ENCODE data around the gene C3AR1. TPM values are rescaled to one million over a fixed set of nuclear protein-coding genes. Genes with fewer than 3 reads are reported as not detected.

C3AR1 gene
- total RNA-seq, 1 donor from 2014 or later: 2.0 TPM

GRCh38 chr12:8057839-8058238 is 8.3 kb downstream of the C3AR1 start:
- peaks cover 18 to 37% of the 10 kb centered on the region in 2 donors for H3K36me3 ChIP-seq
- intact Hi-C loops (cut with DNase I): no loop called here
- H3K9me3 ChIP-seq: no peaks in the 10 kb centered on the region
- no peak overlapping the region for H3K4me3 ChIP-seq
- no peaks in the 10 kb centered on the region for H3K4me1 ChIP-seq
- no peaks in the 10 kb centered on the region for H3K27me3 ChIP-seq
- H3K27ac ChIP-seq: peak overlapping the region in 1 of 2 donors; percentile 5
- TF ChIP-seq CTCF (IDR thresholded peaks at IDR 0.05): no peak
- DNase-seq (ENCODE audit: low spot score in 2 of 2): no peak

DNA sequence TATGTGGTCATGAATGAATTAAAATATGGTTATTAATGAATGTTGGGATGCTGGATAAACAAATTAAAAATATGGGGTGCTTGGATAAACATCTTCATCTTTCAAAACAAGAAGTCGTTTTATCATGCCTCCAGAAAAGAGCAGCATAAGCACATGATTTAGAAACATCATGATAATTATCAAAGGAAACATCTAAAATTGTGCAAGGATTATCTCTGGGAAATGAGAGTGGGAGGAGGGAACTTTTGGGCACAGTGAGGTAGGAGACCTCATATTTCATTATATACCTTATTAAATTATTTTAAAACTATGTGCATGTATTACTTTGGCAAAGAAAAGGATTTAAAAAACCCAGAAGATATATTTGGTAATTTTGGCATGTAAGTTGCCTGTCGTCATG is 8.9 kb downstream of the C3AR1 start:
- Histone ChIP-seq H3K4me1 (no peaks in the 10 kb centered on the region), H3K9me3 (no peaks in the 10 kb centered on the region), H3K36me3 (peaks cover 23 to 43% of the 10 kb centered on the region in 2 donors), H3K27me3 (no peaks in the 10 kb centered on the region), H3K27ac (no peak overlapping the region), H3K4me3 (no peak overlapping the region)
- DNase-seq (ENCODE audit: low spot score in 2 of 2): no peak
- intact Hi-C loops (cut with DNase I): no loop called here
- TF ChIP-seq CTCF (IDR thresholded peaks at IDR 0.05): no peak

DNA sequence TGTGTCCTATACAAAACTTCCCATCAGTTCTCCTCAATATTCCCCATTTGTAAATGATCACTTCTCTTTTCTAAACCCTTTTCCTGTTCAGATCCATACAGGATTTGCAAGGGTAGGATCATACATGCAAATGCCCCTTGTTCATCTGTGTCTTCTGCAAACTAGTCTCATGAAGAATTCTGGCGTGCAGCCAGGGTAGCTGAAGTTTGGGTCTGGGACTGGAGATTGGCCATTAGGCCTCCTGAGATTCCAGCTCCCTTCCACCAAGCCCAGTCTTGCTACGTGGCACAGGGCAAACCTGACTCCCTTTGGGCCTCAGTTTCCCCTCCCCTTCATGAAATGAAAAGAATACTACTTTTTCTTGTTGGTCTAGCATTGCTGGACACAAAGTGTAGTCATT is 11.3 kb downstream of the C3AR1 start:
- no peak for TF ChIP-seq CTCF (IDR thresholded peaks at IDR 0.05)
- Histone ChIP-seq H3K4me1 (no peaks in the 10 kb centered on the region), H3K27me3 (no peaks in the 10 kb centered on the region), H3K27ac (no peak overlapping the region), H3K9me3 (no peaks in the 10 kb centered on the region), H3K36me3 (peaks cover 32 to 64% of the 10 kb centered on the region in 2 donors), H3K4me3 (no peak overlapping the region)
- intact Hi-C loops (cut with DNase I): no loop called here
- no peak for DNase-seq (ENCODE audit: low spot score in 2 of 2)

DNA sequence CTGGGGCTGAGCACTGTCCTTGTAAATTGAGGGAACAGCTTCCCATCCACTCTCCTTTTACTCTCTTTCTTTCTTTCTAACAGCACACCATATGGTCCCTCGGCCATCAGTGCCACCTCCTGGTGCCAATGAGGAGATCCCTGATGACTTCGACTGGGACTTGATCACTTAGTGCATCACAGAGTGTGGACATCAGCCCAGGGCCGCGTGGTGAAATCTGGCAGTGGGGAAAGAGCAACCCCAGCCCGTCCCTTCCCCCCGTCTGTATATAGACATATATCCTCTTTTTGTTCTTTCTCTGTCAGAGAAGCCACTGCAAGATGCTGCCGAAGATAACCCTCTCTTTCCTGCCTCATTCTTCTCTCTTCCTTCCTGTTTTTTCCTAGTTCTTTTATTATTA is 13.5 kb downstream of the C3AR1 start:
- no peaks in the 10 kb centered on the region for H3K4me1 ChIP-seq
- H3K4me3 ChIP-seq: no peak overlapping the region
- no peaks in the 10 kb centered on the region for H3K9me3 ChIP-seq
- DNase-seq (ENCODE audit: low spot score in 2 of 2): peak in 1 of 2 donors; percentile 81
- peaks cover 54 to 84% of the 10 kb centered on the region in 2 donors for H3K36me3 ChIP-seq
- no peak for TF ChIP-seq CTCF (IDR thresholded peaks at IDR 0.05)
- H3K27ac ChIP-seq: no peak overlapping the region
- H3K27me3 ChIP-seq: no peaks in the 10 kb centered on the region
- intact Hi-C loops (cut with DNase I): no loop called here

GRCh38 chr12:8050600-8051250 is 15.4 kb downstream of the C3AR1 start:
- no peak for TF ChIP-seq CTCF (IDR thresholded peaks at IDR 0.05)
- Histone ChIP-seq H3K4me1 (no peaks in the 10 kb centered on the region), H3K9me3 (no peaks in the 10 kb centered on the region), H3K4me3 (no peak overlapping the region), H3K27ac (no peak overlapping the region), H3K36me3 (peaks cover 58 to 93% of the 10 kb centered on the region in 2 donors), H3K27me3 (no peaks in the 10 kb centered on the region)
- no peak for DNase-seq (ENCODE audit: low spot score in 2 of 2)
- intact Hi-C loops (cut with DNase I): no loop called here

- no peaks in the 10 kb centered on the region for H3K9me3 ChIP-seq
- no peak for DNase-seq (ENCODE audit: low spot score in 2 of 2)
- TF ChIP-seq CTCF (IDR thresholded peaks at IDR 0.05): no peak
- no peak overlapping the region for H3K4me3 ChIP-seq
- intact Hi-C loops (cut with DNase I): no loop called here
- no peak overlapping the region for H3K27ac ChIP-seq
- no peaks in the 10 kb centered on the region for H3K27me3 ChIP-seq
- peaks cover 68 to 94% of the 10 kb centered on the region in 2 donors for H3K36me3 ChIP-seq
- no peaks in the 10 kb centered on the region for H3K4me1 ChIP-seq
Measured at GRCh38 chr12:8048906-8049305, 17.3 kb downstream of the C3AR1 start.

Measured in ascending aorta (tissue), 2 donors.